NCI-H2196 treated with DMSO at 0.1 percent for 48 hours (cell line): Measurements from ENCODE around the gene FXYD5.
"Not testable (repeated sequence)": the region's sequence is repeated elsewhere in the genome, so short reads cannot be mapped to it uniquely, and the experiment has no call there.

ENCODE experiments used
- DNase-seq: peaks from one replicate; lab custom pipeline; 2025; ENCODE audit not compliant: unreplicated experiment; lab: John Stamatoyannopoulos, UW

The FXYD5 gene

DNA sequence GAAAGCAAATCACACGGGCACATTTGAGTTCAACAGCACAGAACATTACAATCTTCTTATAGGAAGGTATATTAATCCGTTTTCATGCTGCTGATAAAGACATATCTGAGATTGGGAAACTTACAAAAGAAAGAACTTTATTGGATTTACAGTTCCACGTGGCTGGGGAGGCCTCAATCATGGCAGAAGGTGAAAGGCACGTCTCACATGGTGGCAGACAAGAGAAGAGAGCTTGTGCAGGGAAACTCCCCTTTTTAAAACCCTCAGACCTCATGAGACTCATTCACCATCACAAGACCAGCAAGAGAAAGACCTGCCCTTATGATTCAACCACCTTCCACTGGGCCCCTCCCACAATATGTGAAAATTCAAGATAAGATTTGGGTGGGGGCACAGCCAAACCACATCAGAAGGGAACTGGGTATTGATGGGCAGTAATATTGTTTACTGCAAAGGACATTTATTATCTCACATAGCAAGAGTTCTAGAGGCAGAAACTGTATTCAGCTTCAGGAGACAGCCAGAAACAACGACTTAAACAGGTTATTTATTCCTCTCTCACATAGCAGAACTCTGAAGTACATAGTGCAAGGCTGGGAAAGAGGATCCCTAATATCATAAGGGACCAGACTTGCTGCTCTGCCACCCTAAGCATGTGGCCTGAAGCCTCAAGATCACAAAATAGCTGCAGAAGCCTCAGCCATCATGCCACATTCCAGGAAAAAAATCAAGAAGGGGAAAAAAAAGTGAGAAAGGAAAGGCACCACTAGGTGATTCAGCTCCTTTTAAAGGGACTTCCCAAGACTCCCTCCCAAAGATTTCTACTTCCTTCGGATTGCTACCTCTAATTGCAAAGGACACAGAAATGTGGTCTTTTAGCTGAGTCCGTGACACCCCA, 23.1 kb downstream of the FXYD5 start:
- DNase-seq = no peak

DNA sequence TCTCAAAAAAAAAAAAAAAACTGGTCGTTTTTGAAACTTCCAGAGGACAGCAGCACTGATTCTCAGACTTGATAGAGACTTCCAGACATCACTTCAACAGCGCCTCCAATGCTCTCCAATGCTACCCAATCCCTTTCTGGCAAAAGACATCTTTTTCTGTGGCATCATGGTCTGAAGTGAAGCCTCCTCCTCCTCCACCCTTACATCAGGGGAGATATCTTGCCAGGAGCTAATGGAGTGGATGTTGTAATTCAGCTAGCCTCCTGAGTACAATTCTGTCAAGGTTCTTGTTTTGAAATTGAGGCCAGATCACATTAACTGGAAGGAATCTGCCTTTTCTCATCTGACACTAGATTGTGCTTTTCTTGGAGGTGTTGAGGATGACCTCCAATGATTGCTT, 24.2 kb downstream of the FXYD5 start:
- no peak for DNase-seq

DNA sequence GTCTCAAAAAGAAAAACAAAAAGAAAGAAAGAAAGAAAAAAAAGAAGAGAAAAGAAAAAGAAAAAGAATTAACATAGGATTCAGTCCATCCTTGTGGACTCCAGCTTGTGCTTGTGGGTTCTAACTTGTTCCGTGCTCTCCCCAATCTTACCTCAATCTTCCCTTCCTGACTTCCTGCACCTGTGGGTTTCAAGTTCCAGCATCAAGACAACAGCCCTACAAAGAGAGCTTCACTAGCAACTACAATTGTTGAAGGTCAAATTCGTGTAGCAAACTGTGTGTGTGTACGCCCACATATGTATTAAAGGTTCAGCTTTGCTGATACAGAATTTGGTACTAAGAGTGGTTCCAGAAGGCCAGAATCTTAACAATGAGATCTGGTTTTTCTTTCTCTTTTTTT, 25.3 kb downstream of the FXYD5 start:
- DNase-seq = no peak

DNA sequence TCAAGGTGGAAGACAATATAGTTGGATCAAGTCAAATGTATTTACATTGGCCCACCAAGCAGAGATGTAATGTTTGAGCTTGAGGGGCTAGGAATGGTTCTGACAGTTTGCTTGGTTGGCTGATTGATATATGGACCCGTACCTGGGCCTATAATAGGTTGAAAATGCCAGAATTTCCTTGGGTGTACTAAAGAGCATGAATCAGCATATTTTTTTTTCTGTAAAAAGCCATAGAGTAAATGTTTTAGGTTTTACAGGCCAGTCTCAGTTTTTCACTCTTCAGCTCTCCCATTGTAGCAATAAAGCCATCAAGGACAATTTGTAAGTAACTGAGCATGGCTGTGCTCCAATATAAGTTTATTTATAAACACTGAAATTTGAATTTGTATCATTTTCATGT, 26.9 kb downstream of the FXYD5 start:
- DNase-seq = no peak

DNA sequence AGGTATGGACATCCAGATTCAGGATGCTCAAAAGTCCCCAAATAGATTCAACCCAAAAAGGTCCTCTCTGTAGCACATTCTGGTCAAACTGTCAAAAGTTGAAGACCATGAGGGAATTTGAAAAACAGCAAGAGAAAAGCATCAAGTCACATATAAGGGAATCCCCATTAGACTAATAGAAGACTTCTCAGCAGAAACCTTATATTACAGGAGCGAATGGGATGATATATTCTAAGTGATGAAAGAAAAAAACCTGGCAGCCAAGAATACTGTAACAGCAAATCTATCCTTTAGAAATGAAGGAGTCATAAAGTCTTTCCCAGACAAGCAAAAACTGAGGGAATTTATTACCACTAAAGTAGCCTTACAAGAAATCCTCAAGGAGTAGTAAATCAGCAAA, 29.7 kb downstream of the FXYD5 start:
- DNase-seq = no peak

DNA sequence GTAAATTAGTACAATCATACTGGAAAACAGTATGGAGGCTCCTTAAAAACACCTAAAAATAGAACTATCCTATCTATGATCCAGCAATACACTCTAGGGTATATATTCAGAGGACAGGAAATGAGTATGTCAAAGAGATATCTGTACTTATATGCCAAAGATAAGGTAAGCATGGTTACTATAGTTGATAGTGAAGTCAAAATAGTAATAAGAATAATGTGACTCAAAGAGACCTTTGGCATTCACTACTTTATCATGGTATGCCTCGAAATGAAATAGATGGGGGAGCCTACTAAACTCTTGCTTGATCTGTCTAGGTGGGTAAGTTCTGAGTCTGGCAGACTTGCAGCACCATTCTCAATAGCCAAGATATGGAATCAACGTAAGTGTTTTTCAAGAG, 30.3 kb downstream of the FXYD5 start:
- no peak for DNase-seq

DNA sequence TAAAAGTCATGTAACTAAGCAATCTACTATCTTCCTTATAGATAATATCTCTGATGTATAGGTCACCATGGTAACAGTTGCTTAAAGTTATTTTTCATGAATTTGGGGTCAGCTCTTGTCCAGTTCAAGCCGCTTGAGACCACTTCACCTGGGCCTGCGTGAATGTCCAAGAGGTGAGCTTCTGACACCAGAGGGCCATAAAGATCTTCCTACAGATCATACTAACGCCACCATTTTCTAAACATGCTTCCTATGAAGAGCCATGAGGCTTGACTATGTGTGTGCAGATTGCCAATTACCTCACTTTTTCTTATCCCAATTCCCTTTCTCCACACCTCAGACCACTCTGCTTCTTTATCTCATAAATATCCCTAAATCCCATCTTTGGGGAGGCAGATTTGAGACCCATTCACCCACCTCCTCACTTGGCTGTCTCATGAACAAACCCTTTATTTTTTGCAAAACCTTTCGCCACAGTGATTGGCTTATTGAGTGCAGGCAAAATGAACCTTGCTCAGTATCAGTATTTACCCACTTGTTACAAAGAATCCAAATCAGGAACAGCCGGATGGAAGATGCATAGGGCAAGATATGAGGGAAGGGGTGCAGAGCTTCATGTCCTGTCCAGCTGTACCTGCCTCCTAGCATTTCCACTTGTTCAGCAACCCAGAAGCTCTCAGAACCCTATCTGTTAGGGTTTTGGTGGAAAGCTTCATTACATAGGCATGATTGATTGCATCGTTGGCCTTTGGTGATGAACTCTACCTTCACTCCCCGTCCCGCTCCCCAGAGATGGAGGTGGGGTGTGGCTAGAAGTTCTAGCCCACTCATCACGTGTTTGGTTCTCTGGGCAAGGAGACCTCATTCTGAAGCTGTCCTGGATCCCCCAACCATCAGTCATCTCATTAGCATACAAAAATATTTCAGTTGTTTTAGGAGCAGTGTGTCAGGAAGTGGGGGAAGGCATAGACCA, 39.8 kb downstream of the FXYD5 start:
- no peak for DNase-seq

DNA sequence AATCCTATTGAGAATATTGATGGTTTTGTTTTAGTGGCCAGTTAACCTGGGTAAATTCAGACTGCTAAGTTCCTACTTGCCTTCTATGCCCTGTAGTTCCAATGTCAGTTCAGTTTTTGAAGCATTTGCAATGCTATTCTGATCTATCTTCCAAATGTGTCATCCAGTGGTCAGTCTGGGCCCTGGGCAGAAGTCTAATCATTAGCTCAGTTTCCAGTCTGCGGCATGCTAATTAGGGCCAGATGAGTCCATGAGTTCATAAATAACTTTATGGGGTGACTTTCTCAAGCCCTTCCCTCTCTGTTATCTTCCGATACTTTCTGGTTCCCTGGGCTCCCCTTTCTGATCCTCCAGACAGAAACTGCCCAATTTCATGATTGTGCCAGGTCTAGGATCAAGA, 41.3 kb downstream of the FXYD5 start:
- DNase-seq = no peak

DNA sequence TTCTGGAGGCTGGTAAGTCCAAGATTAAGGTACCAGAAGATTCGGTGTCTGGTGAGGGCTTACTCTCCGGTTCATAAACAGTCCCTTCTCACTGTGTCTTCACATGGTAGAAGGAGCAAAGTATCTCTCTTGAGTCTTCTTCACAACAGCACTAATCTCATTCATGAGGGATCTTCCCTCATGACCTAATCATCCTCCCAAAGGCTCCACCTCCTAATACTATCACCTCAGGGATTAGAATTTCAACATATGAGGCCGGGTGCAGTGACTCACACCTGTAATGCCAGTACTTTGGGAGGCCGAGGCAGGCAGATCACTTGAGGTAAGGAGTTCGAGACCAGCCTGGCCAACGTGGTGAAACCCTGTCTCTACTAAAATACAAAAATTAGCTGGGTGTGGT, 42.3 kb downstream of the FXYD5 start:
- DNase-seq = not testable (repeated sequence)

DNA sequence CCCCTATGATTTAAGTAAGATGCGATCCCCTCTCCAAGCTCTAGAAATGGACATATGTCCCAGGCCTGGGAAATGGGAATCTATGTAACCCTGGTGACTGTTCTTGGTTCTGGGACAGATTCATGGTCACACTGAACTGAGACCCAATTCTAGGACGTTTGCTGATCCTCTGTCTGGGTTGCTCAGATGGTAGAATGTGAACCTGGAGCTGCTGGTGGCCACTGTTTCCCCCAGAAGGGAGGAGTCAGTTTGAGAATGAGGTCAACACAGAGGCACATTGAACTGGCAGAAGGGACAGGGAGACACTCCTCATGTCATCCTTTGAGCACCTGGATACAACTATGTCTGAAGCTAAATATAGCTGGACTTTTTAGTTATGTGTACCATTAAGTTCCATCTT, 44.9 kb downstream of the FXYD5 start:
- DNase-seq = no peak

DNA sequence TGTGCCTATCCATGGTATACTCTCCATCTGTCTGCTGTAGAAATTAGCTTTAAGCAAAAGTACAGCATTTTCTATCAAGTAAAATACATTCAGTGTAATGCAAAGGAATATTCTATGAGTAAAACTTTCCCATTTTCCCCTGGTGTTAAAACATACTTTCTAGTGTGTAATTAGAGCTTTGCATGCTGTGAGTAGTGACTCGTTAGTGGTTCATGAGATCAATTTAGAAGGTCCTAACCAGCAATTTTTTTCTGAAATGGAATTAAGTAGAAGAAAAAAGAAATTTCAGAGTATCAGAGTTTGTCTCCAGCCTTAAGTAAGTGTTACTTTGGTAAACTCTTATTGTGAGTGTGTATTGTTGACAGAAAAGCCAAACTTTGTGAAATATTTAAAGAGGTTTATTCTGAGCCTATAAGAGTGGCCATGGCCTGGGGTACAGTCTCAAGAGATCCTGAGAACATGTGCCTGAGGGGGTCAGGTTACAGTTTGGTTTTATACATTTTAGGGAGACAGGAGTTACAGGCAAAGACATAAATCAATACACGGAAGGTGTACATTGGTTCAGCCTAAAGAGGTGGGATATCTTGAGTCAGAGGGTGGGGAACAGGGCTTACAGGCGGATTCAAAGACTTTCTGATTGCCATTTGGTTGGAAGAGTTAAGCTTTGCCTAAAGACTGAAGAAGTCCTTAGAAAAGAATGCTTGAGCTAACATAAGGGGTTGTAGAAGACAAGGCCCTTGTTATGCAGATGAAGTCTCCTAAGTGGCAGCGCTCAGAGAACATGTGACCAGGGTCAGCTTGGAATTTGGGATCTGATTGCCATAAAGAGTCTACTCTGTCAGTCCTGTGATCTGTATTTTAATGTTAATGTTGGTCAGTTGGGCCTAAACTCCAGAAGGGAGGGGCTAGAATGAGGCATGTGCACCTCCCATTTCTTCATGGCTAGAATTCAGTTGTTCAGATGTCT, 48.5 kb downstream of the FXYD5 start:
- no peak for DNase-seq

DNA sequence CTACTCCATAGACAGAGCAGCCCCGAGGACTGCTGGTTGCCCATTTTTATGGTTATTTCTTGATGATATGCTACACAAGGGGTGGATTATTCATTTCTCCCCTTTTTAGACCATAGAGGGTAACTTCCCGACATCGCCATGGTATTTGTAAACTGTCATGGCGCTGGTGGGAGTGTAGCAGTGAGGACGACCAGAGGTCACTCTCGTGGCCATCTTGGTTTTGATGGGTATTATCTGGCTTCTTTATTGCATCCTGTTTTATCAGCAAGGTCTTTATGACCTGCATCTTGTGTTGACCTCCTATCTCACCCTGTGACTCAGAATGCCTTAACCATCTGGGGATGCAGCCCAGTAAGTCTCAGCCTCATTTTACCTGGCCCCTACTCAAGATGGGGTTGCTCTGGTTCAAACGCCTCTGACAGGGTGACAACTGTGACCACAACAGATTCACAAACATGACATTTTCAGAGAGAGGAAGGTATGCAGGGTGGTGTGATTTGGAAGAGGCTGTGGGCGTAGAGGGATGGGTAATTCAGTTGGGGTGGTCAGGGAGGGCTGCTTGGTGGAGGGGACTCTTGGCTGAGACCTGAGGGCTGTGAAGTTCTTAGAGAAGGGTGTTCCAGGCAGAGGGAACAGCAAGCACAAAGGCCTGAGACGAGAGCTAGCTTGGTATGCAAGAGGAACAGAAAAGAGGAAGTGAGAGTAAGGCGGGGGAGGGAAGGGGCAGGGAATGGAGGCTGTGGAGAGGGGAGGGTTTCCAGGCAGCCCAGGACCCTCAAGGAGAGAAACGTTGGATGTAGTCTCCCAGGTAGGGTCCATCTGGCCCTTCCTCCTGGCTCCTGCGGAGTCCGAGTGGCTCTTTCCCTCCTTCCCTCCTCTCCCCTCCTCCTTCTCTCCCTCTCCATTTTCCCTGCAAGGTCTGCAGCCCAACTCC, 50.5 kb downstream of the FXYD5 start:
- DNase-seq = no peak

DNA sequence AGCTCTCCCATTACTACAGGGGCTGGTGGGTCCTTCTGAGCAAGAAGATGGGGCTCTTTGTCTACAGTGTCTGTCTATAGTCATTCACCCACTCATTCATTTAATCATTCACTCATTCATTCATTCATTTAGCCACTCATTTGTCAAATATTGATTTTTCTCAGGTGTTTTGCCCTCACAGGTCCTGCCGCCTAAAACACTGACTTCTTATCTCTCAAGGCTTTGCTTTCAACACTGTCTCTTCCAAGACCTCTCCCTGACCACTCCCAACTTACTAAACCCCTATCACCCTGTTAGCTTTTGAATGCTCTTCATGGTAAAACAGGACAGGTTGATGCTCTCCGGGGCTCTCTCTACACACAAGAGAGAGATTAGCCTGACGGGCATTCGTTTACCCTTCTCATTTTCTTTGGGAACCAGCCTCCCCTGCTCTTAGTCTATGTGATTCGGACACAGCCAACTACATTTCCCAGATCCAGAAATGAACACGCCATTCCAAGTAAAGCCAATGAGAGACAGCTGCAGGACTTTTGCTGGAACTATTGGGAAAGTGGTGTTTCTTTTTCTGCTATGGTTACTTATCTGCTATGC, 51.3 kb downstream of the FXYD5 start:
- DNase-seq = no peak

DNA sequence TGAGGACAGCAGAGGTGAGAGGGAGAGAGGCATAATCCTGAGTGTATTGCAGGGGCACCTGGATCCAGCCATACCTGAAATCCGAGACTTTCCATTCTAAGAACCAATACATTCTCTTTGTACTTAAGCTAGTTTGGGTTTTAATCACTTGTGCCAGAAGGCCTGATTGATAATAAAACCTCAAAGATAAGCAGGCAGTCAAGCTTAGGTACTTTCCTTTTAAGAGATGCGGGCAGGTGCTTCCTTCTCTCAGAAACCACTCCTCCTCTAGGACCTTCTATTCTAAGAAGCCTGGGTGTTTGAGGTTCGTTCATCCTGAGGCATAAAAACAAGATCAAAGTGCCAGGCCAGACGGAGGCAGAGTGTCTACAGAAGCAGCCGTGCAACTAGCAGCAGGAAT, 51.8 kb downstream of the FXYD5 start:
- DNase-seq = no peak

DNA sequence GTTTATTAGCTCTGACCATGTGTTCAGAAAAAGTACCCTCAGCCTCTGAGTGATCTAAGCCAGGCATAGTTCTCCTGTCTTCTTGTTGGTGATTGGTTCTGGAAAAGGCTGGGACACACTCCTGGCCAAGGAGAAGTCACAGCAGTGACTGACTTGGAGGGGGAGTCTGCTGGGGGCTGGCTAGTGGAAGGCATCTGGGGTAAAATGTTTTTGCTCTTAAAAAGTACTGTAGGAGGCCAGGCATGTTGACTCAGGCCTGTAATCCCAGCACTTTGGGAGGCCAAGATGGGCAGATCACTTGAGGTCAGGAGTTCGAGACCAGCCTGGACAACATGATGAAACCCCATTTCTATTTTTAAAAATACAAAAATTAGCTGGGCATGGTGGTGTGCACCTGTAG, 52.3 kb downstream of the FXYD5 start:
- no peak for DNase-seq

DNA sequence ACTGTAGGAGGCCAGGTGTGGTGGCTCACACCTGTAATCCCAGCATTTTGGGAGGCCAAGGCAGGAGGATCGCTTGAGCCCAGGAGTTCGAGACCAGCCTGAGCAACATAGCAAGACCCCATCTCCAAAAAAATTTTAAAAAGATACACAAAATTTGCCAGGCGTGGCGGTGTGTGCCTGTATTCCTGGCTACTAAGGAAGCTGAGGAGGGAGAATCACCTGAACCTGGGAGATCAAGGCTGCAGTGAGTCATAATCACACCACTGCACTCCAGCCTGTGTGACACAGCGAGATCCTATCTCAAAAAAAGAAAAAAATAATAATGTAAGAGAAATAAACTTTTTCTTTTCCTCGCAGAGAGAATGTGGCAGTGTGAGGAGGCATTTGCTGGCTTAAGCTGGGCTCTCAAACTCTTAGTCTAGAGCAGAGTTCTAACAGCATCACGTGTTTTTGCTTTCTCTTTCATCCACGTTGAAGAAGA, 52.9 kb downstream of the FXYD5 start:
- no peak for DNase-seq

DNA sequence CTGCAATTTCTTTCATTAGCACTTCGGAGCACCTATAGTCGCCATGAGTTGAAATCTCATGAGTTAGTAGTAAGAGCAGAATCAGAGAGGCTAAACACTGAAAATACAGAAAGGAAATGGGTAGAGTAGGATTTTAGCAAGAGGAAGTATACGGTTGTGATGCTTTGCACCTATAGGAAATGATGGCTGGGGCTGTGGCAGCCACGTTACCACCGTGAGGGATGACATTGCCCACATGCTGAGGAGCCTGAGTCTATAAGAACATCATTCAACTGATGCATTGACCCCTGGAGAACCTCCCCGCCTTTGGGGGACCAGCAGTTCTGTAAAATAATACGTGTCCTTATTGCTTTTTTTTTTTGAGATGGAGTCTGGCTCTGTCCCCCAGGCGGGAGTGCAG, 53.6 kb downstream of the FXYD5 start:
- no peak for DNase-seq

DNA sequence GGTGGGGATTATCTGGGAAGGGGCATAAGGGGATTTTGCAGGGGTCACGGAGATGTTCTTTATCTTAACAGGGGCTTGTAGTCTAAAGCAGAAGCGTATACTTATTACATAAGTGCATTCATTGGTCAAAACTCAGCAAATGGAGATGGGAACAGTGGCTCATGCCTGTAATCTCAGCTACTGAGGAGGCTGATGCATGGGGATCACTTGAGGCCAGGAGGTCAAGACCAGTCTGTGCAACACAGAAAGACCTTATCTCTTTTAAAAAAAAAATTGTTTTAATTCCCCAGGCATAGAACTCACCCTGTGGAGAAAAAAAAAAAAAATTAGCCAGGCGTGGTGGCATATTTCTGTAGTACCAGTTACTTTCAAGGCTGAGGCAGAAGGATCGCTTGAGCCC, 55.1 kb downstream of the FXYD5 start:
- DNase-seq = no peak

DNA sequence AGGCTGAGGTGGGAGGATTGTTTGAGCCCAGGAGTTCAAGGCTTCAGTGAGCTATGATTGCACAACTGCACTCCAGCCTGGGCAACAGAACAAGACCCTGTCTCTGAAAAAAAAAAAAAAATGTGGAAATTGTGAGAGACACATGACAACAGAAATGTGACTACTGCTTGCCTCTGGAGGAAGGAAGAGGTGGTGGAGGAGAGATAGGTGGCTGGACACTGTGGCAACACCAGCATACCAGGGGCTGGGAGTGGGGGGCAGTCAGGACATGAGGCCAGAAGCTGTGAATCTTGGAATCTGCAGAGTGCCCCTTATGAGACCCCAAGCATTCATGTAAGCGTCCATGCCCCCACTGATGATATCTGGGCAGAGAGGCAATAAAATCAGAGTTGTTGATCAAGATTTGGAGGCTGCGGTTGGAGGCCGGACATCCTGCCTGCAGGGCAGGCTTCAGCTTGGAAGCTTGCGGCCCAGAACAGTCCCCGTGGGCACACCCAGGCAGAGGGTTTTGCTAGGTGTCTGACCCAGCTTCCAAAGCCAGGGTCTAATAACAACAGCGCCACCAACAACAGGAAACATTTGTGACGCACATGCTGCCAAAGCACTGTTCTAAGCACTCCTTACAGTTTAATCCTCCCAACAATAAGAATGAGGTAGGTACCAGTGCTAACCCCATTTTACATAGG, 57.2 kb downstream of the FXYD5 start:
- DNase-seq = no peak
